ENCODE data around the gene ANKRD17. TPM values are rescaled to one million over a fixed set of nuclear protein-coding genes. Genes with fewer than 3 reads are reported as not detected.
"Not testable (repeated sequence)": the region's sequence is repeated elsewhere in the genome, so short reads cannot be mapped to it uniquely, and the experiment has no call there.

The ANKRD17 gene, protein sequence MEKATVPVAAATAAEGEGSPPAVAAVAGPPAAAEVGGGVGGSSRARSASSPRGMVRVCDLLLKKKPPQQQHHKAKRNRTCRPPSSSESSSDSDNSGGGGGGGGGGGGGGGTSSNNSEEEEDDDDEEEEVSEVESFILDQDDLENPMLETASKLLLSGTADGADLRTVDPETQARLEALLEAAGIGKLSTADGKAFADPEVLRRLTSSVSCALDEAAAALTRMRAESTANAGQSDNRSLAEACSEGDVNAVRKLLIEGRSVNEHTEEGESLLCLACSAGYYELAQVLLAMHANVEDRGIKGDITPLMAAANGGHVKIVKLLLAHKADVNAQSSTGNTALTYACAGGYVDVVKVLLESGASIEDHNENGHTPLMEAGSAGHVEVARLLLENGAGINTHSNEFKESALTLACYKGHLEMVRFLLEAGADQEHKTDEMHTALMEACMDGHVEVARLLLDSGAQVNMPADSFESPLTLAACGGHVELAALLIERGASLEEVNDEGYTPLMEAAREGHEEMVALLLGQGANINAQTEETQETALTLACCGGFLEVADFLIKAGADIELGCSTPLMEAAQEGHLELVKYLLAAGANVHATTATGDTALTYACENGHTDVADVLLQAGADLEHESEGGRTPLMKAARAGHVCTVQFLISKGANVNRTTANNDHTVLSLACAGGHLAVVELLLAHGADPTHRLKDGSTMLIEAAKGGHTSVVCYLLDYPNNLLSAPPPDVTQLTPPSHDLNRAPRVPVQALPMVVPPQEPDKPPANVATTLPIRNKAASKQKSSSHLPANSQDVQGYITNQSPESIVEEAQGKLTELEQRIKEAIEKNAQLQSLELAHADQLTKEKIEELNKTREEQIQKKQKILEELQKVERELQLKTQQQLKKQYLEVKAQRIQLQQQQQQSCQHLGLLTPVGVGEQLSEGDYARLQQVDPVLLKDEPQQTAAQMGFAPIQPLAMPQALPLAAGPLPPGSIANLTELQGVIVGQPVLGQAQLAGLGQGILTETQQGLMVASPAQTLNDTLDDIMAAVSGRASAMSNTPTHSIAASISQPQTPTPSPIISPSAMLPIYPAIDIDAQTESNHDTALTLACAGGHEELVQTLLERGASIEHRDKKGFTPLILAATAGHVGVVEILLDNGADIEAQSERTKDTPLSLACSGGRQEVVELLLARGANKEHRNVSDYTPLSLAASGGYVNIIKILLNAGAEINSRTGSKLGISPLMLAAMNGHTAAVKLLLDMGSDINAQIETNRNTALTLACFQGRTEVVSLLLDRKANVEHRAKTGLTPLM (N-terminal part only)
- polyA plus RNA-seq (2013, experiment 1 of 2) = 38.6 TPM
- polyA plus RNA-seq (2013, experiment 2 of 2) = 38.2 TPM

DNA sequence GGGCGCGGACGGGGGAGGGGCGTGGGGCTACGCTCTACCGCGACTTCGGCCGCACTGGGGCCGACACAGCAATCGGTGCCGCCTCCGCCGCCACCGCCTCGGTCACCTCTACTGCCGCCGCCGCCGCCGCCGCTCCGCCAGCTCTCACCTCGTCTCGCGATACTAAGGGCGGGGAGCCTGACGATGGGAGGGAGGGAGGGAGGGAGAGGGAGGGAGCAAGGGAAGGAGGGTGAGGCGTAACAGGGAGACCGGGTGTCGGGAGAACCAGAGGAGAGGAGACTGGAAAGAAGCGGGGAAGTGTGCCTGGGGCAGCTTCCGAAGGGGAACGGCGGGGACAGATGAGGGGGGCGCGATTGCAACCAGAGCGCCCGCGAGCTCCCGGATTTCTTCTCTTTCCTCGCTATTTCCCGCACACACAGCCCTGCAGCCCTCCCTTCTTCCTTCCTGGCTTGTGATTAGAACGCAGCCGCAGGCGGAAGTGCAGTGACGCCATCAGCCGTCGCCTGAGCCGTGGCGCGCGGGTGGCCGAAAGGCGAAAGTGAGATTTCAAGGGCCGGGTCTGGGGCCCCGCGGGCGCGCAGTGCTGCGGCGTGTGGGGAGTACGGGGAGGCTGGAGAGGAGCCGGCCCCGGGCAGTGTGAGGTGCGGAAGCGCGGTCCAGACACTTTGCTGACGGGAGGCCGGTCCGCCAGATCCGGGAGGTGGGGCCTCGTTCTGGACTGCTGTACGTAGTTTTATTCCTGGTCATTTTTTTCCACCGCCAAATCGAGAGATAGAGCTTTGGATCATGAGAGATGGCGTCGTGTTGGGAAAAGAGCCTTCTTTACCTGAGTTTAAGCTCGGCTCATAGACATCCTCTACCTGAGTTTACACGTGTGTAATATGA is at the start of gene ANKRD17:
ANKRD17 (minus strand) TSS at position 113 of the 885 bp plus-strand sequence. CDS start 130 bp downstream, outside the sequence.
- under 1% methylated on average over 77 of the region's 80 CpGs for WGBS
- H3K9me3 ChIP-seq (ENCODE audit: insufficient read depth, low read depth, low read length) = no peaks in the 10 kb centered on the region
- peak within 1 kb of the TSS; percentile 98 for H3K27ac ChIP-seq (ENCODE audit: low read depth, low read length)
- H3K4me1 ChIP-seq (ENCODE audit: insufficient read depth, low read length) = peaks cover 17% of the 10 kb centered on the region
- H3K27me3 ChIP-seq (ENCODE audit: insufficient read depth, low read length) = no peaks in the 10 kb centered on the region
- peaks cover 23% of the 10 kb centered on the region for H3K36me3 ChIP-seq (ENCODE audit: insufficient read depth, low read length)
- H3K4me3 ChIP-seq (ENCODE audit: low read length) = peak within 1 kb of the TSS; percentile 91
- H3K9ac ChIP-seq (ENCODE audit: low read depth, low read length) = peak within 1 kb of the TSS; percentile 96

DNA sequence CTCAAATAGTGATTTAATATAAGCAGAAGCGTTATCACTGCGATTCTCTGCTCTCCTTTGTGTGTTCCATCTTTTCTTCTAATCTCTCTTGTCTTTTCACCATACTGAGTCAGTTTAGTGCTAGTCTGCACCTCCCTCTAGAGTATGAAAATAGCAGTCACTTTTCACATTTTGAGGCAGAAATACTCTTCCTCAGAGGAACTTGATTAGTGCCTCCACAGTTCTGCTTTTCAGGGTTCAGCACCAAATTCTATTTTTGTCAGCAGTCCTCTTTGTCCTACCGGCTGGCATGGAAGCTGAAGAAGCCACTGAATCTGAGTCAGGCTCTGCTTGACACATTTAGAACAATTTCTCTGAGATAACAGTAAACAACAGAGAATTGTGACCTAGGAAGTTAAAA is 49.7 kb upstream of the ANKRD17 start:
- no peaks in the 10 kb centered on the region for H3K9me3 ChIP-seq (ENCODE audit: insufficient read depth, low read depth, low read length)
- no peak overlapping the region for H3K27ac ChIP-seq (ENCODE audit: low read depth, low read length)
- 84% methylated on average over 3 of the region's 3 CpGs for WGBS
- no peaks in the 10 kb centered on the region for H3K27me3 ChIP-seq (ENCODE audit: insufficient read depth, low read length)
- H3K36me3 ChIP-seq (ENCODE audit: insufficient read depth, low read length) = no peaks in the 10 kb centered on the region
- H3K4me3 ChIP-seq (ENCODE audit: low read length) = no peak overlapping the region
- no peaks in the 10 kb centered on the region for H3K4me1 ChIP-seq (ENCODE audit: insufficient read depth, low read length)
- H3K9ac ChIP-seq (ENCODE audit: low read depth, low read length) = no peak overlapping the region

DNA sequence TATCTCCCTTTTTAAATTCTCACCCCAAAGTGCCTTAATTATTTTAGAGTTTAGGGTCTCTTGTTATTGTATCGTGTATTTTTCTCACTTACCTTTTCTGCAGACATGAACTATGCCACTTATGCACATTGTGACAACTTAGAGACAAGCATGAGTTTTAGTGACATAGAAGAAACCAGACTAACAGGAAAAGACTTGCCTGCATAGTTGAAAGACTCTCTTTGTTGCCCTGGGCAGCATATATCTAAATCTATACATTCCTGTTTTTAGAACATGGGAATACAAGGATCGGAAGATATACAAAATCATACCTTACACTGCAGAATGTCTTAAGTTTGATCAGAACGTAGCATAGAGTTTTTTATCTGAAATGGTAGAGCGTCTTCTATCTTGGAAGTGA is 45.1 kb upstream of the ANKRD17 start:
- Histone ChIP-seq H3K27me3 (ENCODE audit: insufficient read depth, low read length) (no peaks in the 10 kb centered on the region), H3K9me3 (ENCODE audit: insufficient read depth, low read depth, low read length) (no peaks in the 10 kb centered on the region), H3K4me3 (ENCODE audit: low read length) (no peak overlapping the region), H3K36me3 (ENCODE audit: insufficient read depth, low read length) (no peaks in the 10 kb centered on the region), H3K9ac (ENCODE audit: low read depth, low read length) (no peak overlapping the region), H3K4me1 (ENCODE audit: insufficient read depth, low read length) (no peaks in the 10 kb centered on the region), H3K27ac (ENCODE audit: low read depth, low read length) (no peak overlapping the region)
- 100% methylated on average over 1 of the region's 4 CpGs for WGBS

DNA sequence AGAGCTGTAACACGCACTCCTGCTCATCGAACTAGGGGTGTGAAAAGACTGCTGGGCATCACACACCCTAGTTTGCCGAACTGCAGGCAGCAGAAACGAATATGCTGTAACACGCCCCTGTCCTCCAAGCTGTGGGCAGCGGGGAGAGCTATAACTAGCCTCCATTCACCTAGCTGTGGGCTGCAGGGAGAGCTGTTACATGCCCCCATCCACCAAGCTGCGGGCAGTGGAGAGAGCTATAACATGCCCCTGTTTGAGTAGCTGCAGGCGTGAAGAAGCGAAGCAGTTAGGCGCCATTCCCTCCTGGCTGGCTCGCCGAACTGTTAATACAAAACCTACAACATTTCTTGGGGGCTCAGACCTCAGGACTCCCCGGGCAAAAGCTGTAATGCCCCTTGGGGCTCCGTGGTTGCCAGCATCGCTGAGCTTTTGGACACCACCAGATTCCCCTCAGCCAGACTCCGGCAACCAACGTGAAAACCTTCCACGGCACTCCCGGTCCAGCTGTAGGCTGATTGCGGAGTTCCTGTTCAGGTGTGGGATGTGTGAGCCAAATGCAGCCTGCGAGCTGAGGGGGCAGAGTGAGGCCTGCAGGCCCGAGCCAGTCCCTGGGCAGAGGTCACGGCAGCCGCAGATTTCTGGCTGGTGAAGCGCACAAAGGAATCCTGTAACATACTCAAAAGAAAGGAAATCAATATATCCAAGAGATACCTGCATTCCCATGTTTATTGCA is 41.1 kb upstream of the ANKRD17 start:
- WGBS = 95% methylated on average over 25 of the region's 25 CpGs
- H3K36me3 ChIP-seq (ENCODE audit: insufficient read depth, low read length) = no peaks in the 10 kb centered on the region
- peaks cover 8% of the 10 kb centered on the region; the same call in 1 of the 2 replicates for H3K9me3 ChIP-seq (ENCODE audit: insufficient read depth, low read depth, low read length)
- H3K9ac ChIP-seq (ENCODE audit: low read depth, low read length) = no peak overlapping the region
- no peak overlapping the region for H3K4me3 ChIP-seq (ENCODE audit: low read length)
- no peaks in the 10 kb centered on the region for H3K27me3 ChIP-seq (ENCODE audit: insufficient read depth, low read length)
- H3K4me1 ChIP-seq (ENCODE audit: insufficient read depth, low read length) = no peaks in the 10 kb centered on the region
- H3K27ac ChIP-seq (ENCODE audit: low read depth, low read length) = no peak overlapping the region

DNA sequence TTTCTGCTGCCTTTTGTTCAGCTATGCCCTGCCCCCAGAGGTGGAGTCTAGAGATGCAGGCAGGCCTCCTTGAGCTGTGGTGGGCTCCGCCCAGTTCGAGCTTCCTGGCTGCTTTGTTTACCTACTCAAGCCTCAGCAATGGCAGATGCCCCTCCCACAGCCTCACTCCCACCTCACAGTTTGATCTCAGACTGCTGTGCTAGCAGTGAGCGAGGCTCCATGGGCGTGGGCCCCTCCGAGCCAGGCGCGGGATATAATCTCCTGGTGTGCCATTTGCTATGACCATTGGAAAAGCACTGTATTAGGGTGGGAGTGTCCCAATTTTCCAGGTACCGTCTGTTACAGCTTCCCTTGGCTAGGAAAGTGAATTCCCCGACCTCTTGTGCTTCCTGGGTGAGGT is 34.1 kb upstream of the ANKRD17 start:
- H3K4me3 ChIP-seq (ENCODE audit: low read length); H3K27ac ChIP-seq (ENCODE audit: low read depth, low read length); H3K4me1 ChIP-seq (ENCODE audit: insufficient read depth, low read length); H3K27me3 ChIP-seq (ENCODE audit: insufficient read depth, low read length); H3K36me3 ChIP-seq (ENCODE audit: insufficient read depth, low read length); H3K9ac ChIP-seq (ENCODE audit: low read depth, low read length): not testable (repeated sequence)
- H3K9me3 ChIP-seq (ENCODE audit: insufficient read depth, low read depth, low read length) = peaks cover 22% of the 10 kb centered on the region
- WGBS = 85% methylated on average over 9 of the region's 9 CpGs

DNA sequence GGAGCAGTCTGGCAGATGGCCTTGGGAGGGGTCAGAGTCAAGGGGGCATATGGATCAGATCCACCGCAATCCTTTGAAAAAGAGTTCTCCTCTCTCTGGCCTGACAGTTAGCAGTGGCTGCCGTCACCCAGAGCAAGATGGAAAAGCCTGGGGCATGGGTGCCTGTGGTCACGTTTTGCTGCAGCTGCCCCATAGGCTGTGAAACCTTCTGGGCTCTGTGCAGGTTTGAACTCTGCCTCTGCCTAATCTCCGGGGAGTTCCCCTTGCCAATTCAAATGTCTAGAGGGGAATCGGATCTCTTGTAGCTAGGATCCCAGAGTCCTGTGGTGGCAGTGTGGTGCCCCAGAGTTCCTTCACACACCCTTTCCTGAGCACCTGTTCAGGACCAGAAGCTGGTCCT is 23.4 kb upstream of the ANKRD17 start:
- H3K9ac ChIP-seq (ENCODE audit: low read depth, low read length) = no peak overlapping the region
- no peaks in the 10 kb centered on the region for H3K4me1 ChIP-seq (ENCODE audit: insufficient read depth, low read length)
- H3K27me3 ChIP-seq (ENCODE audit: insufficient read depth, low read length) = no peaks in the 10 kb centered on the region
- WGBS = 91% methylated on average over 5 of the region's 5 CpGs
- H3K4me3 ChIP-seq (ENCODE audit: low read length) = no peak overlapping the region
- H3K36me3 ChIP-seq (ENCODE audit: insufficient read depth, low read length) = no peaks in the 10 kb centered on the region
- H3K27ac ChIP-seq (ENCODE audit: low read depth, low read length) = no peak overlapping the region
- H3K9me3 ChIP-seq (ENCODE audit: insufficient read depth, low read depth, low read length) = peaks cover 9% of the 10 kb centered on the region; the same call in 1 of the 2 replicates

DNA sequence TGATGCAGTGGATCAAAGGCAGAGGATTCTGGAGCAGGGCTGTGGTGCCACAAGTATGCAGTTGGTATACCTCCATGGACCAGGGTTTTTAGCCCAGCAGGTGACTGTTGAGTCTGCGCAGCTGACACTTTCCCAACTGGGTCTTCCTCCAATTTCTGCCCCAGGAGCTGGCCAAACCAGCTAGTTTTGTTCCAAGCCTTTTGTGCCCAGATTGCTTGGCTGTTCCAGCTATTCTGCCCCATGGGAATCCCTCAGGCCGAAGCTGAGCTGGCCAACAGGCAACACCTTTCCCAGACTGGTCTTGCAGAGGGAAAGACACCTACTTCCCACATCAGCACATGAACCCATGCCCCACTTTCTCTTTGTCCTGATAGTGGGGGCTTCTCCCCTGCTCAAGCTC is 22.8 kb upstream of the ANKRD17 start:
- Histone ChIP-seq H3K27ac (ENCODE audit: low read depth, low read length) (no peak overlapping the region), H3K36me3 (ENCODE audit: insufficient read depth, low read length) (no peaks in the 10 kb centered on the region), H3K27me3 (ENCODE audit: insufficient read depth, low read length) (no peaks in the 10 kb centered on the region), H3K9me3 (ENCODE audit: insufficient read depth, low read depth, low read length) (peaks cover 9% of the 10 kb centered on the region; the same call in 1 of the 2 replicates), H3K4me3 (ENCODE audit: low read length) (no peak overlapping the region), H3K9ac (ENCODE audit: low read depth, low read length) (no peak overlapping the region), H3K4me1 (ENCODE audit: insufficient read depth, low read length) (no peaks in the 10 kb centered on the region)
- WGBS = 96% methylated on average over 2 of the region's 2 CpGs

DNA sequence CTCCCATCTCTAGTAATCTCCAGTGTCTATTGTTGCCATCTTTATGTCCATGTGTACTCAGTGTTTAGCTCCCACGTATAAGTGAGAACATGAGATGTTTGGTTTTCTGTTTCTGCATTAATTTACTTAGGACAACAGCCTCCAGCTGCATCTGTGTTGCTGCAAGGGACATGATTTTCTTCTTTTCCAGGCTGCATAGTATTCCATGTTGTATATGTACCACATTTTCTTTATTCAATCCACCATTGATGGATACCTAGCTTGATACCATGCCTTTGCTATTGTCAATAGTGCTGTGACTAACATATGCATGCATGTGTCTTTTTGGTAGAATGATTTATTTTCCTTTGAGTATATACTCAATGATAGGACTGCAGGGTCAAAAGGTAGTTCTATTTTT is 18.6 kb upstream of the ANKRD17 start:
- Histone ChIP-seq H3K9me3 (ENCODE audit: insufficient read depth, low read depth, low read length) (peaks cover 9% of the 10 kb centered on the region; the same call in 1 of the 2 replicates), H3K36me3 (ENCODE audit: insufficient read depth, low read length) (no peaks in the 10 kb centered on the region), H3K27ac (ENCODE audit: low read depth, low read length) (no peak overlapping the region), H3K27me3 (ENCODE audit: insufficient read depth, low read length) (no peaks in the 10 kb centered on the region), H3K4me1 (ENCODE audit: insufficient read depth, low read length) (no peaks in the 10 kb centered on the region), H3K9ac (ENCODE audit: low read depth, low read length) (no peak overlapping the region), H3K4me3 (ENCODE audit: low read length) (no peak overlapping the region)
- WGBS = 89% methylated on average over 1 of the region's 1 CpG

DNA sequence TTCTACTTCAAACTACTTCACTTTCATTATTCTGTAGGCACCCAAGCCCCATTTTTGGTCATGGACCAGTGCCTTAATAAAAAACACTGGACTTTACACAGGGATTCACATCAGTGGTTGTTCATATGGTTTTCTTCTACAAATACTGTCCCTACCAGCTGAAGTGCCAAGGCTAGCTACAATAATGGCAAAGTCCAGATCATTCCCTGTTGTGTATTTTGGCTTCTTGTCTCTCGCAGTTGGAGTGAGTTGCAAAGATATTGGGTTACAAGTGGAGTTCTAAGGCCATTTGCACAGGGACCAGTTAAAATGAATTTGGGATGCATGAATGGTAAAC is 16.7 kb upstream of the ANKRD17 start:
- Histone ChIP-seq H3K4me1 (ENCODE audit: insufficient read depth, low read length) (no peaks in the 10 kb centered on the region), H3K9me3 (ENCODE audit: insufficient read depth, low read depth, low read length) (peaks cover 9% of the 10 kb centered on the region; the same call in 1 of the 2 replicates), H3K27me3 (ENCODE audit: insufficient read depth, low read length) (no peaks in the 10 kb centered on the region), H3K9ac (ENCODE audit: low read depth, low read length) (no peak overlapping the region), H3K27ac (ENCODE audit: low read depth, low read length) (no peak overlapping the region), H3K36me3 (ENCODE audit: insufficient read depth, low read length) (no peaks in the 10 kb centered on the region), H3K4me3 (ENCODE audit: low read length) (no peak overlapping the region)
- 96% methylated on average over 1 of the region's 1 CpG for WGBS

DNA sequence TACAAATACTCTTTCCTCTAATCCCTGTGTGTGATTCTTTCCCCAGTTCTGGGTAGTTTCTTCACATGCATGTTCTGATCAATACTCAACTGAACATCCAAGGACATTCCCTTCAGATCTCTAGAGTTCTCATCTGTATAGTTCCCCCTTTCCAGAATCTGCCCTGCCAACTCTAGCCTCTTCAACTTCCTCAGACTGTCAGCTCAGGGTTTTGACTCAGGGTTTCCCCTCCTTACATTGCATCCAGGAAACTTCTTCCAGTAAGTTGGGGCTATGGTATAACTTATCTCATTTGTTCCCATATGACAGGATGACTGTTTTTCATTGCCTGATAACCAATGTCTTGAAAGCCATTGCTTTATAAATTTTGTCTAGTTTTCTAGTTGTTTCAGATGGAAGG is 14.2 kb upstream of the ANKRD17 start:
- Histone ChIP-seq H3K27me3 (ENCODE audit: insufficient read depth, low read length) (no peaks in the 10 kb centered on the region), H3K36me3 (ENCODE audit: insufficient read depth, low read length) (no peaks in the 10 kb centered on the region), H3K9me3 (ENCODE audit: insufficient read depth, low read depth, low read length) (0 out of 2 replicates have a peak, but pooled peaks cover 5% of the 10 kb centered on the region), H3K9ac (ENCODE audit: low read depth, low read length) (no peak overlapping the region), H3K4me1 (ENCODE audit: insufficient read depth, low read length) (no peaks in the 10 kb centered on the region), H3K27ac (ENCODE audit: low read depth, low read length) (no peak overlapping the region), H3K4me3 (ENCODE audit: low read length) (no peak overlapping the region)

Data from HUES64 (cell line).